ACC112 (cell line): ENCODE measurements around the gene EXOC3.
"Not testable (repeated sequence)": the region's sequence is repeated elsewhere in the genome, so short reads cannot be mapped to it uniquely, and the experiment has no call there.

Experiments
- H2AFZ ChIP-seq: fragments of 200-600 bp; sonication (generic); one replicate; pipeline ENCODE4 v1.6.0; 2017; ENCODE audit warnings: antibody characterized with exemption, low read length; ENCODE audit not compliant: unreplicated experiment
- H3K27ac ChIP-seq: fragments of 200-600 bp; sonication (generic); 2 replicates; pipeline ENCODE4 v1.5.1; 2014; ENCODE audit warnings: low read depth, mild to moderate bottlenecking, antibody characterized with exemption, low read length, moderate library complexity
- H3K27me3 ChIP-seq: fragments of 200-600 bp; sonication (generic); 2 replicates; pipeline ENCODE4 v1.6.1; 2014; ENCODE audit warnings: mild to moderate bottlenecking, antibody characterized with exemption, low read length, moderate library complexity, mixed read lengths; ENCODE audit not compliant: insufficient read depth
- H3K36me3 ChIP-seq: fragments of 200-600 bp; sonication (generic); 2 replicates; pipeline ENCODE4 v1.6.1; 2016; ENCODE audit warnings: mild to moderate bottlenecking, antibody characterized with exemption, low read length, moderate library complexity, mixed read lengths; ENCODE audit not compliant: insufficient read depth
- H3K4me1 ChIP-seq: fragments of 200-600 bp; sonication (generic); one replicate; pipeline ENCODE4 v1.6.1; 2016; ENCODE audit warnings: low read length, mixed read lengths; ENCODE audit not compliant: insufficient read depth, unreplicated experiment, control insufficient read depth
- H3K4me3 ChIP-seq: fragments of 200-600 bp; sonication (generic); 2 replicates; pipeline ENCODE4 v1.5.1; 2014; ENCODE audit warnings: mild to moderate bottlenecking, low read depth, low read length
- H3K79me2 ChIP-seq: fragments of 200-600 bp; sonication (generic); one replicate; pipeline ENCODE4 v1.6.0; 2016; ENCODE audit warnings: low read length; ENCODE audit not compliant: control insufficient read depth, unreplicated experiment, insufficient read depth

EXOC3 gene

DNA sequence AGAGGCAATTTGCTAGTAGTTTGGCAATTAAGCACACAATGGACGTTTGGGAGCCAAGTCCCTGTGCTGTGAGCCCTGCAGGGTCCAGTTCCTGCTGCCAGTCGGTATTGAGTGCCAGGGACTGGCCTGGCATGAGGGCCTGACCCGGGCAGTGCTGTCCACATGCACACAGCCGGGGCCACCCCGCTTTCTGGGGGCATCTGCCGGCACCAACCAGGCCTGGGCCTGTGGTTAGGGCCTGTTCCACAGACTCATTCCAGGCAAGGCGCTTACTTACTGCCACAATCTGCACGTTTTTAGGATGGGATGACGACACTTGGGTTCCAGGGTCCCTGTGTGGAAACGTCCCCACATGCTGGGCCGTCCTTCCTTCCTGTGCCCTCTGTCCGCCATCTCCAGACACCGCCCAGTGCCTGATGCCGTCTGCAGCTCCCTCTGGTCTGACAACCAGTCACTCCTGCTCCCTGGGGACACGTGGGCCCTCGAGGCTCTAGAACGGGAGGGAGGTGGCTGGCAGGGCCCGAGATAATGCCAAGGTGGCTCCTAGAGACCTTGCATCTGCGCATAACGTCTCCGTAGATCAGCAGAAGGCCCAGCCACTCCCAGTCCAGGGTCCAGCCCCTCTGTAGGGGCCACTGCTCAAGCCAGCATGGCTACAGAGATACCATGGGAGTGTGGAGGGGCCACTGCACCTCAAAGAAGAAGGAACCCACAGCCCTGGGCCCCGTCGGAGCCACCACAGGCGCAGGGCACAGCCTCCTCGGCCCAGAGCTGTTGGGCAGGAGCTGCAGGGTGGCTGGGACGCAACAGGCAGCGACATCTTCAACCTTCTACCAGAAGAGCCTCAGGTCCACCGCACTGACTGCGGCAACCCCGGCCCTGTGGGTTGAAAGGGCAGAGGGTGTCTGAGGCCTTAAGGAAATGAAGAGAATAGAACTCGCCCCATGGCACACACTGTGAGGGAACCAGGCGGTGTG lies 56.5 kb downstream of the EXOC3 start:
- Histone ChIP-seq H3K4me3 (no peak overlapping the region), H3K79me2 (no peaks in the 10 kb centered on the region), H2AFZ (no peak overlapping the region), H3K36me3 (no peaks in the 10 kb centered on the region), H3K27ac (no peak overlapping the region), H3K4me1 (no peaks in the 10 kb centered on the region), H3K27me3 (peaks cover 52% of the 10 kb centered on the region)

DNA sequence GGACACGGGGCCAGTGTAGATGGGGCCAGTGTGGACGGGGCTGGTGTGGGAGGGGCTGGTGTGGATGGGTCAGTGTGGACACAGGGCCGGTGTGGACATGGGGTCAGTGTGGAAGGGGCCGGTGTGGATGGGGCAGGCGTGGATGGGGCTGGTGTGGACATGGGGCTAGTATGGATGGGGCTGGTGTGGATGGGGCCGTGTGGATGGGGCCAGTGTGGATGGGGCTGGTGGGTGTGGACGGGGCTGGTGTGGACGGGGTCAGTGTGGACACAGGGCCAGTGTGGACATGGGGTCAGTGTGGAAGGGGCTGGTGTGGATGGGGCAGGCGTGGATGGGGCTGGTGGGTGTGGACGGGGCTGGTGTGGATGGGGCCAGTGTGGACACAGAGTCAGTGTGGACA lies 57.5 kb downstream of the EXOC3 start:
- H3K4me1 ChIP-seq: no peaks in the 10 kb centered on the region
- H2AFZ ChIP-seq: no peak overlapping the region
- H3K27me3 ChIP-seq: peaks cover 55% of the 10 kb centered on the region
- H3K27ac ChIP-seq: no peak overlapping the region
- no peaks in the 10 kb centered on the region for H3K36me3 ChIP-seq
- H3K4me3 ChIP-seq: no peak overlapping the region
- H3K79me2 ChIP-seq: no peaks in the 10 kb centered on the region

DNA sequence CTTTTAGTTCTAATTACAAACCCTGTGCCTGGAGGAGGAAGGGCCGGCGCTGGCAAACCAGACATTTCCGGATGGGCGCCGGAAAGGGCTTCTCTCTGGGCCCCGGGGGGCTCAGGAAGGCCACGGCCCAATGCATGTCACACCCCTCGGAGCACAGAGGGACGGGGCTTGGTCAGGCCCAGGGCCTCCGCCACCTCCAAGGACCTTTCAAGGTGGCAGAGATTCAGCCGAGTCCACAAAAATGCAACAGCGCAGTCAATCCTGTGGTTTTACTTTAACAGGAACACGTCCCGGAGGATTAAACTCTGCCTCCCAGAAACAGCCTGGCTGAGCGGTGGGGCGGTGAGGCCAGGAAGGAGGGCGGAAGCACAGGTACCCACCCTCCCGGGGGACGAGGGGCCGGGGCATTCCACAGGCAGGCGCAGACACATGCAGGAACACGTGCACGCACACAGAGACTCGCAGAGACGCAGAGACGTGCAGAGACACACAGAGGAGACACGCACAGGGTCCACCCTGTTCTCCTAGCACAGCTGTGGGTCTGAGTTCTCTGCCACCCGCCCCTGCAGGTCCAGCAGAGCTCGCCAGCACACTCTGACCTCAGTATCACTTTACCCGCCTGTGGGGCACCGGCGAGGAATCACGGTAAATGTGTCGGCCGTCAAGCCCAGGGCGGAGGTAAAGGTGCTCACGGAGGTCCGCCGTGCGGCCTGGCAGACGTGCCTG lies 58.3 kb downstream of the EXOC3 start:
- no peaks in the 10 kb centered on the region for H3K36me3 ChIP-seq
- no peak overlapping the region for H2AFZ ChIP-seq
- no peaks in the 10 kb centered on the region for H3K79me2 ChIP-seq
- no peak overlapping the region for H3K27ac ChIP-seq
- peaks cover 59% of the 10 kb centered on the region for H3K27me3 ChIP-seq
- H3K4me1 ChIP-seq: no peaks in the 10 kb centered on the region
- 0 out of 2 replicates have a peak overlapping the region, but pooled peaks have one; percentile 14 for H3K4me3 ChIP-seq

DNA sequence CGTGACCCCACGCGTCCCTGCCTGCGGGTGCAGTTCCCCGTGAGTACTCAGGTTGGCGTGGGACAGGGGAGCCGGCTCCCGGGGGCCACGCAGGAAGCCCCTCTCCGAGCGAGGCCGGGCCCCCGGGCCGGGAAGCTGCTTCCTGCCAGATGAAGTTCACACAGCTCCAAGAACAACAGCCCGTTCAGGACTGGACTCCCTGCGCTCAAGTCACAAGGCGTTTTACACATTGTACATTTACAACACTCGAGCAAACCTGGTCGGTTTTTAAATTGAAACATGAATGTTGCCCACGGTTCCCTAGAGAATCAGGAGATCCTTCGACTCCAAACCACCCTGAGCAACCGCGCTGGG lies 58.8 kb downstream of the EXOC3 start:
- H3K4me1 ChIP-seq: no peaks in the 10 kb centered on the region
- H3K27ac ChIP-seq: no peak overlapping the region
- no peak overlapping the region for H2AFZ ChIP-seq
- H3K36me3 ChIP-seq: no peaks in the 10 kb centered on the region
- H3K79me2 ChIP-seq: no peaks in the 10 kb centered on the region
- peak overlapping the region; percentile 14; the same call in 1 of the 2 replicates for H3K4me3 ChIP-seq
- H3K27me3 ChIP-seq: peaks cover 62% of the 10 kb centered on the region

DNA sequence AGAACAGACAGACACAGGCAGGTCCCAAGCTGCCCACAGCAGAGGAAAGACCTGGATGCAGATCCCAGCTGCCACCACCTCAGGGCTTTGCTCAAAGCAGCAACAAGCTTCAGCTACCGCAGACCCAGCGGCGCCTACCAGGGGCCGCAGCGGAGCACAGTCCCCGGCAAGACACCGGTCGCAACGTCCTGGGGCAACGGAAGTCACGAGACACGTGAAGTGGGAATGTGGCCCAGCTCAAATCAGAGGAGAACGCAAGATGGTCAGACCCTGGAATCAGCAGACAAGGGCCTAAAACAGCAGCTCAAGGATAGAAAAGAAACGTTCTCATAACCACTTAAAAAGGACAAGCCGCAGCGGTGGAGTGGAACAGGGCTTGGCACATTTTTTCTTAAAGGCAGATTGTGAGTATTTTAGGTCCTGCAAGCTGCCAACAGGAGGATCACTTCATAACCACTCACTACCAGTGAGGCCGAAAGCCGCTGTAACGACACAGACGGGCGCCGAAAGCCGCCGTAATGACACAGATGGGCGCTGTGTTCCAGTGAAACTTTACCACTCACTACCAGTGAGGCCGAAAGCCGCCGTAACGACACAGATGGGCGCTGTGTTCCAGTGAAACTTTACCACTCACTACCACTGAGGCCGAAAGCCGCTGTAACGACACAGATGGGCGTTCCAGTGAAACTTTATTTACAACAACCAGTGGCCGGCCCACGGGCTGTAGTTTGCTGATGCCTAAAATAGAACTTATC lies 59.5 kb downstream of the EXOC3 start:
- H3K4me3 ChIP-seq: peak overlapping the region; percentile 14; the same call in 1 of the 2 replicates
- H3K79me2 ChIP-seq: no peaks in the 10 kb centered on the region
- H3K4me1 ChIP-seq: no peaks in the 10 kb centered on the region
- H2AFZ ChIP-seq: no peak overlapping the region
- no peak overlapping the region for H3K27ac ChIP-seq
- H3K36me3 ChIP-seq: no peaks in the 10 kb centered on the region
- H3K27me3 ChIP-seq: peaks cover 62% of the 10 kb centered on the region

DNA sequence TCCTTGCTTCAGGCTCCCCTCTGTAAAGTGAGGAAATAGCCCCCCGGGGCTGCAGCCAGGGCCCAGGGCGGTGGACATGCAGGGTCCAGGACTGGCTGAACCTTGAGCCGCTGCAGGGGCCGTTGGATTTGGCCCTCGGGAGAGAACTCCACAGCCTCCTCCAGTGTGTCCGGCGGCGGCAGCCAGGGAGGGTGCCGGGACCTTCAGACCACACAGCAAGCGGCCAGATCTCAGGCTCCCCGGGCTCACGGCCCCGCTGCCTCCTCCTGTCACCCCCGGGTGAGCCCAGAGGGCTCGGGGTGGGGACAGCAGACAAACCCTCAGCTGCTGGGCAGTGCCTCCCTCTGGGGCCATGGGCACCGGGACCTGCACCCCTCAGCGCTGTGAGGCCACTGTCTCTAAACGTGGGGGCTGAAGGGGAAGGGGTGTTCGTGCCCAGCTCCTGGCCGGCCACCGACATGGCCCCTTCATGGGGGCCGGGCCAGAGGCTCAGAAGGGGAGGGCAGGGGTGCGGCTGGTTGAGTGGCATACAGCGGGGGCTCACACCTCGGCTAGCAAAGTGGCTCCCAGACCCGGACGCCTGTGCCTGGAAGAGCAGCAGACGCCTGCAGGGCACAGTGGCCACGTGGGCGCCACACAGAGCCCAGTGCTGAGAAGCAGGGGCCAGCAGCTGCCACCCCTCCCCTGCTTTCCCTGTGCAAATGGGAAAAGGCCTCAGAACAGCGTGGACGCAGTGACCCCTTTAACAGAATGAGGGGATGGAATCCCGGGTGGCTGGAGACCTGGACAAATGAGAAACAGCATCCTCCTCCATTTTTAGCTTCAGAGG lies 61.6 kb downstream of the EXOC3 start:
- Histone ChIP-seq H3K27me3 (peaks cover 62% of the 10 kb centered on the region), H2AFZ (no peak overlapping the region), H3K27ac (no peak overlapping the region), H3K36me3 (no peaks in the 10 kb centered on the region), H3K79me2 (no peaks in the 10 kb centered on the region), H3K4me1 (no peaks in the 10 kb centered on the region), H3K4me3 (no peak overlapping the region)

DNA sequence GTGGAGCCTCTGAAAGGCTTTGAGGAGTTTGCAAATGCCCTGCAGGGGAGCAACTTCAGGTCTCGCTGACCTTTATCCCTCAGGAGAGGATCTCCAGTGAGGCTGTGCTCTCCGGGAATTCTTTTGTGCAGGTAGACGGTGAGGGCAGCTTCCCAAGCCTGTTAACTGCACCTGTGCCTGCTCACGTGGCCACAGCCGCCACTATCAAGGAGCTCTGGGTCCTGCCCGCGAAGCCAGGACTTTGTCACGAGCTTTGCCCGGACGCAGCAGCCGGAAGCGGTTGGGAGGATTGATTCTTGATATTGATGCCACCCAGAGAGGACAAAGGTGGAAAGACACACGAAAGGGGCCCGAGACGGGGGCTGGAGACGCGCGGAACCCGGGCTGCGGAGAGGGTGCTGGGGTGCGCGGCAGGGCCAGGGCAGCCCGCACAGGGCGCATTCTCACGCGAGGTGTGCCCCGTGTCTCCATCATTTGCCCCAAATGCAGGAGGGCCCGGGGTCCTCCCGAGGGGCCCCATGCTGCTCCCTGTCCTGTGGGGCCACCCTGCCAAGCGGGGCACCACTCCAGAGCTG lies 63.1 kb downstream of the EXOC3 start:
- Histone ChIP-seq H3K4me1 (no peaks in the 10 kb centered on the region), H2AFZ (no peak overlapping the region), H3K4me3 (no peak overlapping the region), H3K36me3 (no peaks in the 10 kb centered on the region), H3K27me3 (peaks cover 69% of the 10 kb centered on the region), H3K27ac (no peak overlapping the region), H3K79me2 (no peaks in the 10 kb centered on the region)

DNA sequence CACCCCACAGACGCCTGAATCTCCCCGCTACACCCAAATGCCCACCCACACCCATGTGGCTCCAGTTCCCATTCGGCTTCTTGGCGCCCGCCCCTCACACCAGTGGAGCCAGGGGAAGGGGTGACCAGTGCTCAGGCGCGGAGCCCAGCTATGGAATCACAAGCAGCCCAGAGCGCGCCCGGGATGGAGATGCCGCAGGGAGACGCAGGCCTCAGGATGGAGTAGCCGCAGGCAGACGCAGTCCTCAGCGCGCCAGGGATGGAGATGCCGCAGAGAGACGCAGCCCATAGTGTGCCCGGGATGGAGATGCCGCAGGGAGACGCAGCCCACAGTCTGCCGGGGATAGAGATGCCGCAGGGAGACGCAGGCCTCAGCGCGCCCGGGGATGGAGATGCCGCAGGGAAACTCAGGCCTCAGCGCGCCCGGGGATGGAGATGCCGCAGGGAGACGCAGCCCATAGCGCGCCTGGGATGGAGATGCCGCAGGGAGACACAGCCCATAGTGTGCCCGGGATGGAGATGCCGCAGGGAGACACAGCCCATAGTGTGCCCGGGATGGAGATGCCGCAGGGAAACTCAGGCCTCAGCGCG lies 65.1 kb downstream of the EXOC3 start:
- not testable (repeated sequence) for H3K79me2 ChIP-seq, H3K4me1 ChIP-seq, H3K36me3 ChIP-seq, H3K4me3 ChIP-seq, H3K27ac ChIP-seq, H2AFZ ChIP-seq
- peaks cover 66% of the 10 kb centered on the region for H3K27me3 ChIP-seq

DNA sequence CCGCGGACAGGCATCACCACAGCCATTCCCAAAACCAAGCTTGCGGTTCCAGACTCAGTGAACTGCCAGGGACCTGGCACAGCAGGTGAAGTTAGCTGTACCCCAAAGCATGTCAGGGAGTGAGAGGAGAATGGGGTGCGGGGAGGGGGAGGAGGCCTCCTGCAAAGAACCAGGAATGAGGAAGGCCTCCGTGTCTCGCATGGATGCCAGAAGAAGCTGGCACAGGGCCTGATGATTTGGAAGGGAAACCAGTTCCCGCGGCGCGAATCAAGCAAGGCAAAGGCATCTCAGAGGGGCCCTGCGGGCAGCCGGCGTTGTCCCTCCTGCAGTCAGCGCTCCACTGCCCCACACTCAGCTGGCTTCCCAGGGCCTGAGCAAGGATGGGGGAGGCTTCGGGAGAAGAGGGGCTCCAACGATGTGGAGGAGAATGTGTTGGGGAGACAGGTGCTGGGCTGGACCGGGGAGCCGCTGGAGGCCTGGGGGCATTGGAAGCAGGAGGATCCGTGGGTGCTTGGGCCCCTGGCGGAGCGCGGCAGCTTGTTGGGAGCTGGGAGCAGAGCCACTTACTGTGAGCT lies 66.7 kb downstream of the EXOC3 start:
- no peak overlapping the region for H3K27ac ChIP-seq
- H3K27me3 ChIP-seq: peaks cover 66% of the 10 kb centered on the region
- H3K79me2 ChIP-seq: no peaks in the 10 kb centered on the region
- no peaks in the 10 kb centered on the region for H3K4me1 ChIP-seq
- H3K4me3 ChIP-seq: no peak overlapping the region
- no peaks in the 10 kb centered on the region for H3K36me3 ChIP-seq
- no peak overlapping the region for H2AFZ ChIP-seq
